Uterus (tissue), 2 donors: ENCODE measurements around the gene GPR176.

Experiments used
- POLR2A ChIP-seq, 2 donors: fragments of 450-650 bp; IDR thresholded peaks; one replicate each; pipeline ENCODE4 v1.6.1; 2016; ENCODE audit warnings: antibody characterized with exemption in 2 of 2, mild to moderate bottlenecking in 1 of 2, moderate library complexity in 1 of 2
- TF ChIP-seq, protein P1 (sequence below), 4 experiments: fragments of 200-600 bp in 2 of 4; fragments of 450-650 bp in 2 of 4; sonication (generic) in 2 of 4; IDR thresholded peaks; one replicate each; pipeline ENCODE4 v1.5.1; 2016 to 2019; ENCODE audit warnings: antibody characterized with exemption in 4 of 4, mild to moderate bottlenecking in 2 of 4, moderate library complexity in 1 of 4

DNA sequence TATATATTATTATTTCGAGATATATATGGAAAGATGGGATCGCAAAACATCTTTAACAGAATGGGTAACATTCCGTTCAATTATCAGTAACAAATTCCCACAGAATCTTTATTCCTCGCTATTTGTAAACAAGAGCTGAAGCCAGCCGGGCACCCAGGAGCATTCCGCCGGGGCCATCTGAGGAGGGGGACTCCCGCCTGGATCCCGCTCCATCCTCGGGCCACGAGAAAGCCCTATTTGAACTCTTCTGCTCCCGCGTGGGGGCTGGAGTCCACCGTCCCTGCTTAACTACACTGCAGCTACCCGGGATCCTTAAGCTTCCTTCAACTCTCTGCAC lies 687 bp downstream of the GPR176 start:
- TF ChIP-seq POLR2A (IDR thresholded peaks at IDR 0.05) = no peak
- TF ChIP-seq, protein P1, sequence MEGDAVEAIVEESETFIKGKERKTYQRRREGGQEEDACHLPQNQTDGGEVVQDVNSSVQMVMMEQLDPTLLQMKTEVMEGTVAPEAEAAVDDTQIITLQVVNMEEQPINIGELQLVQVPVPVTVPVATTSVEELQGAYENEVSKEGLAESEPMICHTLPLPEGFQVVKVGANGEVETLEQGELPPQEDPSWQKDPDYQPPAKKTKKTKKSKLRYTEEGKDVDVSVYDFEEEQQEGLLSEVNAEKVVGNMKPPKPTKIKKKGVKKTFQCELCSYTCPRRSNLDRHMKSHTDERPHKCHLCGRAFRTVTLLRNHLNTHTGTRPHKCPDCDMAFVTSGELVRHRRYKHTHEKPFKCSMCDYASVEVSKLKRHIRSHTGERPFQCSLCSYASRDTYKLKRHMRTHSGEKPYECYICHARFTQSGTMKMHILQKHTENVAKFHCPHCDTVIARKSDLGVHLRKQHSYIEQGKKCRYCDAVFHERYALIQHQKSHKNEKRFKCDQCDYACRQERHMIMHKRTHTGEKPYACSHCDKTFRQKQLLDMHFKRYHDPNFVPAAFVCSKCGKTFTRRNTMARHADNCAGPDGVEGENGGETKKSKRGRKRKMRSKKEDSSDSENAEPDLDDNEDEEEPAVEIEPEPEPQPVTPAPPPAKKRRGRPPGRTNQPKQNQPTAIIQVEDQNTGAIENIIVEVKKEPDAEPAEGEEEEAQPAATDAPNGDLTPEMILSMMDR (IDR thresholded peaks at IDR 0.05) = no peak
